ENCODE results near the gene ATXN7L1. TPM values are rescaled to one million over a fixed set of nuclear protein-coding genes. Genes with fewer than 3 reads are reported as not detected.

ATXN7L1 gene
- total and polyA plus RNA-seq, 4 donors = 4.2 to 22.5 (median 8.5) TPM

DNA sequence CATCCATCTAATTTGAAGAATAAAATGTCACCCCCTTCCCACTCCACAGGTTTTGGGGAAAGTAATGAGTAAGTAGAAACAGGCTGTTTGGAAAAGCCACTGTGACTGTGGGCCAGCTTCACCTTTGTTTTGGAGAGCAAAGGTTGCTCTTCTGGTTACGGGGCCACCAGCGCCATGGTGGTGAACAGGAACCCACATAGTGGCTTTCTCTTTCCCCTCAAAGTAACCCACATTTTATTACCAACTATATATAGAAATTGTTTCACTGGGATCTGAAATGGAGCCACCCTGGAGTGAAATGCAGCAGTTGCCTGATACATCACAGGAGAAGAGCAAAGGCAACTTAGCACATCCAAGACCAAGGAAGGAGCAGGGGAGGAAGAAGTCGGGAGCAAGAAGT lies 182.8 kb downstream of the ATXN7L1 start:
- WGBS, 2 donors = 54 to 80% methylated on average over 3 of the region's 3 CpGs
- H3K27me3 ChIP-seq (ENCODE audit: control insufficient read depth in 3 of 3, insufficient read depth in 3 of 3, low read length in 2 of 3) = no peaks in the 10 kb centered on the region
- ATAC-seq (ENCODE audit: insufficient read depth, low FRiP score) (no peak), DNase-seq (no peak)
- no peak overlapping the region for H3K4me3 ChIP-seq
- H3K4me1 ChIP-seq (ENCODE audit: control insufficient read depth in 5 of 5, insufficient read depth in 5 of 5, low read length in 5 of 5) = peaks cover 0 to 31% (median 4%) of the 10 kb centered on the region in 5 donors
- peaks cover 0 to 1% (median 0%) of the 10 kb centered on the region in 4 donors for H3K36me3 ChIP-seq (ENCODE audit: control insufficient read depth in 4 of 4, insufficient read depth in 4 of 4, low read length in 4 of 4)
- H3K9ac ChIP-seq (ENCODE audit: insufficient read depth in 1 of 2, low read length in 2 of 2) = no peak overlapping the region
- no peak overlapping the region for H3K27ac ChIP-seq (ENCODE audit: low read depth in 1 of 2, low read length in 1 of 2)
- no peaks in the 10 kb centered on the region for H3K9me3 ChIP-seq (ENCODE audit: control insufficient read depth in 4 of 4, insufficient read depth in 3 of 4, low read length in 3 of 4)
- TF ChIP-seq, protein P1, sequence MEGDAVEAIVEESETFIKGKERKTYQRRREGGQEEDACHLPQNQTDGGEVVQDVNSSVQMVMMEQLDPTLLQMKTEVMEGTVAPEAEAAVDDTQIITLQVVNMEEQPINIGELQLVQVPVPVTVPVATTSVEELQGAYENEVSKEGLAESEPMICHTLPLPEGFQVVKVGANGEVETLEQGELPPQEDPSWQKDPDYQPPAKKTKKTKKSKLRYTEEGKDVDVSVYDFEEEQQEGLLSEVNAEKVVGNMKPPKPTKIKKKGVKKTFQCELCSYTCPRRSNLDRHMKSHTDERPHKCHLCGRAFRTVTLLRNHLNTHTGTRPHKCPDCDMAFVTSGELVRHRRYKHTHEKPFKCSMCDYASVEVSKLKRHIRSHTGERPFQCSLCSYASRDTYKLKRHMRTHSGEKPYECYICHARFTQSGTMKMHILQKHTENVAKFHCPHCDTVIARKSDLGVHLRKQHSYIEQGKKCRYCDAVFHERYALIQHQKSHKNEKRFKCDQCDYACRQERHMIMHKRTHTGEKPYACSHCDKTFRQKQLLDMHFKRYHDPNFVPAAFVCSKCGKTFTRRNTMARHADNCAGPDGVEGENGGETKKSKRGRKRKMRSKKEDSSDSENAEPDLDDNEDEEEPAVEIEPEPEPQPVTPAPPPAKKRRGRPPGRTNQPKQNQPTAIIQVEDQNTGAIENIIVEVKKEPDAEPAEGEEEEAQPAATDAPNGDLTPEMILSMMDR (IDR thresholded peaks at IDR 0.05; ENCODE audit: control extremely low read depth, extremely low read depth) = no peak

DNA sequence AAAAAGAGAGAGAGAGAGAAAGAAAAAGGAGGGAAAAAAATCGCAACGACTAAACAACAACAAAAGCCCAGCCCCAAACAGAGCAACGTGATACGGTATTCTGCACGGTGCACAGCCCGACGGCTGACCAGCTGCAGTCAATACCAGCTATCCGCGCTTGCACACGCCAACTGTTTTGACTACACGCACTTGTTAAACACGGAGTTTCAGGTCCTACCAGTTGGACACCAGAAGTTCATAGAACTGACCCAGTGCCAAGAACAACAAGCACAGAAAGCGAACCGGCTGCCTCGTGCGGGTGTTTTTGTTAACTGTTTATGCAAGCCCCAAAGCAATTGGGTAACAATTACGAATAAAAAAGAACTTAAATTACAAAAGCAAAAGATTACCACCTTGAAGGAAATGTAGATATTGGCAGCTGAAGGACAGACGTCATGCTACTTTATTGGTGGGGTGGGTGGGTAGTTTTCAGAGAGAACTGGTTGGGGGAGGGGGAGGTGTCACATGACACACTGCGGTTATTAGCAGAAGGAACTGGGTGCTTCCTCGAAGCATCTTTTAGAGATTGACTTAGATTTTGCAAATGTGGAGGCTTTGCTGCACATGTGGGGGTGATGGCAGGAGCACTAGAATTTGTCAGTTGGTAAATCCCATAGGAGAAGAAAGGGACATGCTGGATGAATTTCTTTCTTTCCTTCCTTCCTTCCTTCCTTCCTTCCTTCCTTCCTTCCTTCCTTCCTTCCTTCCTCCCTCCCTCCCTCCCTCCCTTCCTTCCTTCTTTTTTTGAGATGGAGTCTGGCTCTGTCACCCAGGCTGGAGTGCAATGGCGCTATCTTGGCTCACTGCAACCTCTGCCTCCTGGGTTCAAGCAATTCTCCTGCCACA lies 184.5 kb downstream of the ATXN7L1 start:
- peak overlapping the region in 1 of 2 donors; percentile 62 for H3K9ac ChIP-seq (ENCODE audit: insufficient read depth in 1 of 2, low read length in 2 of 2)
- no peaks in the 10 kb centered on the region for H3K27me3 ChIP-seq (ENCODE audit: control insufficient read depth in 3 of 3, insufficient read depth in 3 of 3, low read length in 2 of 3)
- H3K4me1 ChIP-seq (ENCODE audit: control insufficient read depth in 5 of 5, insufficient read depth in 5 of 5, low read length in 5 of 5) = peaks cover 0 to 31% (median 4%) of the 10 kb centered on the region in 5 donors
- TF ChIP-seq, protein P1 (IDR thresholded peaks at IDR 0.05; ENCODE audit: control extremely low read depth, extremely low read depth) = no peak
- ATAC-seq (ENCODE audit: insufficient read depth, low FRiP score) = peak; percentile 73
- peak overlapping the region in 1 of 2 donors; percentile 55 for H3K27ac ChIP-seq (ENCODE audit: low read depth in 1 of 2, low read length in 1 of 2)
- 2 to 4% methylated on average over 21 of the region's 21 CpGs for WGBS, 2 donors
- peaks cover 0 to 1% (median 0%) of the 10 kb centered on the region in 4 donors for H3K36me3 ChIP-seq (ENCODE audit: control insufficient read depth in 4 of 4, insufficient read depth in 4 of 4, low read length in 4 of 4)
- no peaks in the 10 kb centered on the region for H3K9me3 ChIP-seq (ENCODE audit: control insufficient read depth in 4 of 4, insufficient read depth in 3 of 4, low read length in 3 of 4)
- peak in 2 of 3 donors; percentile 81 to 92 for DNase-seq
- H3K4me3 ChIP-seq = no peak overlapping the region

DNA sequence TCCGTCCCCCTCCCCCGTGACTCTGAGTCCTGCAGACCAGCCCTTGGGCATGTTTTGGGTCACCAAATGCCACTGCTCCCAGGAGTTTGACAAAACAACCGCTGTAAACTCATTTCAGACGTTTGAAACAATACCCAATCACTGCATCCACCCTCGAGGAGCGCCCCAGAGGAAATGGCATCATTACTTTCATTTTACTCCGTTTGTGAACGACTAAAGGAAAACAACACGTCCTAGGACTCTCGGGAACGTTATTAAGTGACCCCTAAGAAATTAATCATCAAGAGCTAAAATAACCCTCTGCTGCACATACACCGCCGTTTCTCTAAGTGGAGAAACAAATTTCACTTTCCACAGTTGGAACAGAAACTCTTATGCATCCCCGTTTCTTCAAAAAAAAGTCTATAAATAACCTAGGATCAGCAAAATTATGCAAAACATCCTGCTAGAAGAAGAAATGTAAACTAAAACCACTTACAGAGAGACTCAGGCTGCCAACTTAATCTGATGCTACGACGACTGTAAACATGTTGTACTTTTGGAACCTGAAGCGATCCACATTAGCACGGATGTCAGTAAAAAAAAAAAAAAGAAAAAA lies 185.2 kb downstream of the ATXN7L1 start:
- DNase-seq (peak; percentile 50 to 89 (median 88)), ATAC-seq (ENCODE audit: insufficient read depth, low FRiP score) (no peak)
- peak overlapping the region; percentile 57 to 66 for H3K27ac ChIP-seq (ENCODE audit: low read depth in 1 of 2, low read length in 1 of 2)
- peaks cover 0 to 31% (median 4%) of the 10 kb centered on the region in 5 donors for H3K4me1 ChIP-seq (ENCODE audit: control insufficient read depth in 5 of 5, insufficient read depth in 5 of 5, low read length in 5 of 5)
- H3K9ac ChIP-seq (ENCODE audit: insufficient read depth in 1 of 2, low read length in 2 of 2) = peak overlapping the region in 1 of 2 donors; percentile 62
- peaks cover 0 to 1% (median 0%) of the 10 kb centered on the region in 4 donors for H3K36me3 ChIP-seq (ENCODE audit: control insufficient read depth in 4 of 4, insufficient read depth in 4 of 4, low read length in 4 of 4)
- peak overlapping the region; percentile 2 for H3K4me3 ChIP-seq
- H3K9me3 ChIP-seq (ENCODE audit: control insufficient read depth in 4 of 4, insufficient read depth in 3 of 4, low read length in 3 of 4) = no peaks in the 10 kb centered on the region
- TF ChIP-seq, protein P1 (IDR thresholded peaks at IDR 0.05; ENCODE audit: control extremely low read depth, extremely low read depth) = no peak
- H3K27me3 ChIP-seq (ENCODE audit: control insufficient read depth in 3 of 3, insufficient read depth in 3 of 3, low read length in 2 of 3) = no peaks in the 10 kb centered on the region
- WGBS, 2 donors = 4 to 5% methylated on average over 18 of the region's 18 CpGs

Data from lung (tissue), 12 donors.